Transverse colon (tissue), 4 donors: ENCODE data around the gene HK1.

Experiments used
- CTCF ChIP-seq, 5 experiments: fragments of 200-600 bp in 3 of 5; fragments of 450-650 bp in 2 of 5; sonication (generic) in 3 of 5; IDR thresholded peaks; 1 replicate in 2 of 5; 2 replicates in 3 of 5; pipeline ENCODE4 v1.5.1; 2016 to 2017; ENCODE audit warnings: antibody characterized with exemption in 5 of 5, inconsistent platforms in 3 of 5, mild to moderate bottlenecking in 2 of 5, moderate library complexity in 1 of 5
- EP300 ChIP-seq: sonication (generic); formaldehyde crosslinking; IDR thresholded peaks from one replicate; pipeline ENCODE4 v1.6.1; 2017; ENCODE audit warnings: antibody characterized with exemption, low read depth
- POLR2A ChIP-seq: fragments of 450-650 bp; IDR thresholded peaks from one replicate; pipeline ENCODE4 v1.6.1; 2016; ENCODE audit warnings: antibody characterized with exemption, mild to moderate bottlenecking, moderate library complexity
- POLR2AphosphoS5 ChIP-seq, 3 donors: sonication (generic); formaldehyde crosslinking; IDR thresholded peaks; one replicate each; pipeline ENCODE4 v1.6.1; 2016; ENCODE audit warnings: antibody characterized with exemption in 3 of 3

GRCh38 chr10:69356187-69356586 is 77.9 kb downstream of the HK1 start:
- no peak for TF ChIP-seq CTCF (IDR thresholded peaks at IDR 0.05)
- TF ChIP-seq POLR2A = no peak
- no peak for TF ChIP-seq POLR2AphosphoS5 (IDR thresholded peaks at IDR 0.05)
- TF ChIP-seq EP300 = no peak
